Measurements from ENCODE around the gene DUSP19. TPM values are rescaled to one million over a fixed set of nuclear protein-coding genes. Genes with fewer than 3 reads are reported as not detected.
A peak's percentile ranks its signal among the peaks of the same experiment; 100 is the strongest.
"Not testable (repeated sequence)": the region's sequence is repeated elsewhere in the genome, so short reads cannot be mapped to it uniquely, and the experiment has no call there.

Gene DUSP19
- total RNA-seq, 2 donors from 2014 or later, result 1.6 to 2.1 TPM

- ATAC-seq (replicated peaks); H3K36me3 Mint-ChIP-seq (ENCODE audit: low read depth); H3K4me3 Mint-ChIP-seq; H3K27ac Mint-ChIP-seq; H3K4me1 Mint-ChIP-seq; H3K9me3 Mint-ChIP-seq: not testable (repeated sequence)
- peaks cover 30% of the 10 kb centered on the region for H3K27me3 Mint-ChIP-seq
Observed at GRCh38 chr2:183047486-183048125, 30.9 kb upstream of the DUSP19 start.

- ATAC-seq (replicated peaks), result no peak
- Mint-ChIP-seq H3K4me1 (no peaks in the 10 kb centered on the region), H3K36me3 (ENCODE audit: low read depth) (no peaks in the 10 kb centered on the region), H3K27me3 (peaks cover 21% of the 10 kb centered on the region), H3K27ac (no peak overlapping the region), H3K4me3 (no peak overlapping the region), H3K9me3 (no peaks in the 10 kb centered on the region)
Observed at GRCh38 chr2:183049420-183049819, 29.1 kb upstream of the DUSP19 start.

GRCh38 chr2:183057333-183057985, 21.1 kb upstream of the DUSP19 start:
- Mint-ChIP-seq H3K36me3 (ENCODE audit: low read depth) (no peaks in the 10 kb centered on the region), H3K27me3 (peaks cover 7% of the 10 kb centered on the region), H3K4me1 (peaks cover 7% of the 10 kb centered on the region), H3K9me3 (no peaks in the 10 kb centered on the region), H3K4me3 (no peak overlapping the region), H3K27ac (no peak overlapping the region)
- ATAC-seq (replicated peaks), result no peak

- peak; percentile 76 for ATAC-seq (replicated peaks)
- H3K9me3 Mint-ChIP-seq, result no peaks in the 10 kb centered on the region
- peaks cover 7% of the 10 kb centered on the region for H3K4me1 Mint-ChIP-seq
- H3K27me3 Mint-ChIP-seq, result peaks cover 10% of the 10 kb centered on the region
- H3K4me3 Mint-ChIP-seq, result no peak overlapping the region
- no peaks in the 10 kb centered on the region for H3K36me3 Mint-ChIP-seq (ENCODE audit: low read depth)
- H3K27ac Mint-ChIP-seq, result no peak overlapping the region
Observed at GRCh38 chr2:183059561-183059960, 19.0 kb upstream of the DUSP19 start.

- ATAC-seq (replicated peaks), result no peak
- Mint-ChIP-seq H3K36me3 (ENCODE audit: low read depth) (no peaks in the 10 kb centered on the region), H3K27me3 (peaks cover 10% of the 10 kb centered on the region), H3K9me3 (no peaks in the 10 kb centered on the region), H3K4me1 (peaks cover 7% of the 10 kb centered on the region), H3K4me3 (no peak overlapping the region), H3K27ac (no peak overlapping the region)
Observed at GRCh38 chr2:183060571-183061231, 17.8 kb upstream of the DUSP19 start.

- H3K27ac Mint-ChIP-seq, result no peak overlapping the region
- no peaks in the 10 kb centered on the region for H3K36me3 Mint-ChIP-seq (ENCODE audit: low read depth)
Observed at GRCh38 chr2:183063083-183063482, 15.5 kb upstream of the DUSP19 start.

GRCh38 chr2:183068561-183068960, 10.0 kb upstream of the DUSP19 start:
- Mint-ChIP-seq H3K27me3 (peaks cover 11% of the 10 kb centered on the region), H3K4me3 (no peak overlapping the region), H3K27ac (no peak overlapping the region), H3K4me1 (no peaks in the 10 kb centered on the region), H3K36me3 (ENCODE audit: low read depth) (no peaks in the 10 kb centered on the region), H3K9me3 (no peaks in the 10 kb centered on the region)
- no peak for ATAC-seq (replicated peaks)

More at GRCh38 chr2:183063083-183063482, 15.5 kb upstream of the DUSP19 start:
- no peak overlapping the region for H3K4me3 Mint-ChIP-seq
- ATAC-seq (replicated peaks), result no peak
- no peaks in the 10 kb centered on the region for H3K9me3 Mint-ChIP-seq
- H3K27me3 Mint-ChIP-seq, result peaks cover 14% of the 10 kb centered on the region
- H3K4me1 Mint-ChIP-seq, result peaks cover 7% of the 10 kb centered on the region

- no peak overlapping the region for H3K4me3 Mint-ChIP-seq
- no peak for ATAC-seq (replicated peaks)
- no peaks in the 10 kb centered on the region for H3K36me3 Mint-ChIP-seq (ENCODE audit: low read depth)
- H3K27ac Mint-ChIP-seq, result no peak overlapping the region
- no peaks in the 10 kb centered on the region for H3K9me3 Mint-ChIP-seq
- no peaks in the 10 kb centered on the region for H3K4me1 Mint-ChIP-seq
- H3K27me3 Mint-ChIP-seq, result peaks cover 11% of the 10 kb centered on the region
Observed at GRCh38 chr2:183069174-183069573, 9.4 kb upstream of the DUSP19 start.

- H3K27ac Mint-ChIP-seq, result no peak overlapping the region
- no peak for ATAC-seq (replicated peaks)
- no peak overlapping the region for H3K4me3 Mint-ChIP-seq
- no peaks in the 10 kb centered on the region for H3K4me1 Mint-ChIP-seq
- peaks cover 11% of the 10 kb centered on the region for H3K27me3 Mint-ChIP-seq
- H3K36me3 Mint-ChIP-seq (ENCODE audit: low read depth), result no peaks in the 10 kb centered on the region
- H3K9me3 Mint-ChIP-seq, result no peaks in the 10 kb centered on the region
Observed at GRCh38 chr2:183070942-183071844, 7.4 kb upstream of the DUSP19 start.

- Mint-ChIP-seq H3K4me3 (no peak overlapping the region), H3K27me3 (peaks cover 8% of the 10 kb centered on the region), H3K36me3 (ENCODE audit: low read depth) (no peaks in the 10 kb centered on the region), H3K4me1 (no peaks in the 10 kb centered on the region), H3K9me3 (no peaks in the 10 kb centered on the region), H3K27ac (no peak overlapping the region)
- no peak for ATAC-seq (replicated peaks)
Observed at GRCh38 chr2:183072177-183072576, 6.4 kb upstream of the DUSP19 start.

- H3K4me1 Mint-ChIP-seq, result peaks cover 6% of the 10 kb centered on the region
- H3K27ac Mint-ChIP-seq, result peak overlapping the region; percentile 88
- no peaks in the 10 kb centered on the region for H3K27me3 Mint-ChIP-seq
- H3K4me3 Mint-ChIP-seq, result peak overlapping the region; percentile 96
- no peaks in the 10 kb centered on the region for H3K9me3 Mint-ChIP-seq
- no peaks in the 10 kb centered on the region for H3K36me3 Mint-ChIP-seq (ENCODE audit: low read depth)
- no peak for ATAC-seq (replicated peaks)
Observed at GRCh38 chr2:183078163-183078463, 434 bp upstream of the DUSP19 start.

GRCh38 chr2:183079139-183079775, 710 bp downstream of the DUSP19 start:
- Mint-ChIP-seq H3K9me3 (no peaks in the 10 kb centered on the region), H3K27ac (peak overlapping the region; percentile 88), H3K4me1 (peaks cover 6% of the 10 kb centered on the region), H3K27me3 (no peaks in the 10 kb centered on the region), H3K36me3 (ENCODE audit: low read depth) (no peaks in the 10 kb centered on the region), H3K4me3 (peak overlapping the region; percentile 96)
- peak; percentile 43 for ATAC-seq (replicated peaks)

- H3K36me3 Mint-ChIP-seq (ENCODE audit: low read depth), result no peaks in the 10 kb centered on the region
- H3K27ac Mint-ChIP-seq, result no peak overlapping the region
- no peaks in the 10 kb centered on the region for H3K27me3 Mint-ChIP-seq
Observed at GRCh38 chr2:183081911-183082310, 3.4 kb downstream of the DUSP19 start.

GRCh38 chr2:183088061-183088460, 9.5 kb downstream of the DUSP19 start:
- Mint-ChIP-seq H3K27ac (no peak overlapping the region), H3K9me3 (no peaks in the 10 kb centered on the region), H3K36me3 (ENCODE audit: low read depth) (no peaks in the 10 kb centered on the region), H3K4me3 (no peak overlapping the region), H3K27me3 (no peaks in the 10 kb centered on the region), H3K4me1 (no peaks in the 10 kb centered on the region)
- no peak for ATAC-seq (replicated peaks)

More at GRCh38 chr2:183081911-183082310, 3.4 kb downstream of the DUSP19 start:
- peaks cover 6% of the 10 kb centered on the region for H3K4me1 Mint-ChIP-seq
- no peaks in the 10 kb centered on the region for H3K9me3 Mint-ChIP-seq
- H3K4me3 Mint-ChIP-seq, result no peak overlapping the region
- no peak for ATAC-seq (replicated peaks)

Data from activated T-helper 17 cell treated with anti-CD3 and anti-CD28 coated beads, Interleukin-2, amount 50 U/mL, for 72 hours (primary cell).